Adipose tissue (tissue), 3 donors: ENCODE results near the gene COL2A1. TPM values are rescaled to one million over a fixed set of nuclear protein-coding genes. Genes with fewer than 3 reads are reported as not detected.

ENCODE experiments used
- H3K27ac ChIP-seq: one replicate; pipeline ENCODE4 v1.5.1; 2013; ENCODE audit warnings: low read depth, low read length
- WGBS, 3 donors: extraction: QIAGEN DNeasy Blood & Tissue Kit; methylation state at CpG; one replicate each; pipeline ENCODE4 v1.1.7; 2013; 5-methylcytosine and 5-hydroxymethylcytosine counted together
- polyA plus RNA-seq, 3 donors: library from polyadenylated mRNA; stranded (reverse); fragments of 200-250 nt; gene quantifications; one replicate each; pipeline ENCODE4 v1.2.3, GENCODE V29; 2013
- donor health status: healthy with polysubstance abuse.
- donor health status: Bipolar disorder and iron deficiency.
- donor health status: healthy.

COL2A1 gene
- polyA plus RNA-seq, 3 donors, result 0.07 to 1.1 TPM; not detected in 1

DNA sequence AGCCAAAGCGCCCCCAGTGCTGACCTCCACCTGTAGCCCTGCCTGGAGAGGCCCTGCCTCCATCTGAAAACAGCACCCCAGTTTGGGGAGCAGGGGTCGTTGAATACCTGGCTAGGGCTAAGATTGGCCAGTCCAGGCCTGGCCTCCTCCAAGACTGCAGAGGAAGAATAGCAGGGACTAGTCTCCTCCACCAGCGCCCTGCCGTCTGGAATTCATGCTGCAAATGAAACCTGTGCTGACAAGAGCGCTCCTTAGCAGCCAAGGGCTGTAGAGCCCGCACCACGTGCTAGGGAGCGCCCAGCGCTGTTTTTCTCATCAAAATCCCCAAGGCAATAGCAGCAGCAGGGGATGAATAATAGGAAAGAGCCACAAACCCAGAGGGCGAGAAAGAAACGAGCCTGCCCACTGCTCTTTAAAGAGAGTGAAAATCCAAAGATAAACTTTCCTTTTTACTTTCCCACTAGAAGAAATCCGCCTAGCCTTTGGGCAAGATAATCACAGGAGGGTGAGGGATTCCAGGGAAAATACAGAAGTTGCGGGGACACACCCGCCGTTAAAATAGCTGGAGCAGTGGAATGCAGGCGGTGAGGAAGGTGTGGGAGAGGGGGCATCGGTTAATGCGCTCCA lies 3.3 kb downstream of the COL2A1 start:
- WGBS, 3 donors, result 9 to 11% (median 11%) methylated on average over 18 of the region's 18 CpGs
- H3K27ac ChIP-seq, result no peak overlapping the region

DNA sequence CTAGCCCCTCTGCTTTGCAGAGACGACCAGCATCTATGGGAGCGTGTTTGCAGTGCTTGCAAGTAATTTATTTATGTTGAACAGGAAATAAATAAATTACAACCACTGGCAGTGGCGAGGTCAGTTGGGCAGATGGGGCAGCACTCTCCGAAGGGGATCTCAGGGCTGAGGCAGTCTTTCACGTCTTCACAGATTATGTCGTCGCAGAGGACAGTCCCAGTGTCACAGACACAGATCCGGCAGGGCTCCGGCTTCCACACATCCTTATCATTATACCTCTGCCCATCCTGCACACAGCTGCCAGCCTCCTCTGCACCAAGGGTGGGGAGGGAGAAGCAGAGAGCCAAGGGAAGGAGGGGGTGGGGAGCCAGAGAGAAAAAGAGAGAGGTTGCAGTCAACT lies 4.5 kb downstream of the COL2A1 start:
- 70 to 75% (median 72%) methylated on average over 9 of the region's 9 CpGs for WGBS, 3 donors
- H3K27ac ChIP-seq, result no peak overlapping the region

DNA sequence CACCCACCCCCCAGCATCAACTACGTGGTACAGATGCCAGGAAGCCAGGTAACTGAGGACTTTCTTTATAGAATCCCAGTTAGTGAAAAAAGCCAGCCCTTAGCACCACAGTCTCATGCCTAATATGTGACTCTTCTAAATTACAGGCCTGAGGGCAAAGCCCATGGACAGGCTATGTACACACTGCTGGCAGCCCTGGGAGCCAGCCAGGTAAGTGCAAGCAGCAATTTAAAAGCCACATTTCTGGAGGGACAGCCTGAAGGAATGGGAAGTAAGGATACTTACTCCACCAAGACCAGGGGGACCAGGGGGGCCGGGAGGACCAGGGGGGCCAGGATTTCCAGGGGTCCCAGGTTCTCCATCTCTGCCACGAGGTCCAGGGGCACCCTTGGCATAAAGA lies 7.0 kb downstream of the COL2A1 start:
- 41 to 74% (median 67%) methylated on average over 3 of the region's 3 CpGs for WGBS, 3 donors
- H3K27ac ChIP-seq, result no peak overlapping the region

DNA sequence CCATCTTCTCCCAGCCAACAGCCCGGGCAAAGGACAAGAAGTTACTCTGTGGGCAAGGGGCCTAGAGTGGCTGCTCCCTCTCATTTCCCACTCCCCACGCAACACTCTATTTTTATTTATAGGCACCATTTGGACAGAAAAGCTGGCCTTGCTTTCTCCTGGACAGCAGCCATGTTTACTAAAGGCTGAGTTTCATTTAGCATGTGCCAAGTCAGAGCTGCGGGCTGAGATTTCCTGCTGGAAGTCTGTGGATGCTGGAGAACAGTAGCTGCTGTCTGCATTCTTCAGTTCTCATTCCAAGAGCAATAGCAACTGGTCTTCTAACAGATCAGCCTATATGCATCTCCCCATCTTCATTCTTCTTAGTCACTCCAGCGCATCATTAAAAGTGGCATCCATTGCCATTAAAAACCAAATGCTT lies 8.3 kb downstream of the COL2A1 start:
- WGBS, 3 donors, result 45 to 51% (median 46%) methylated on average over 4 of the region's 4 CpGs

DNA sequence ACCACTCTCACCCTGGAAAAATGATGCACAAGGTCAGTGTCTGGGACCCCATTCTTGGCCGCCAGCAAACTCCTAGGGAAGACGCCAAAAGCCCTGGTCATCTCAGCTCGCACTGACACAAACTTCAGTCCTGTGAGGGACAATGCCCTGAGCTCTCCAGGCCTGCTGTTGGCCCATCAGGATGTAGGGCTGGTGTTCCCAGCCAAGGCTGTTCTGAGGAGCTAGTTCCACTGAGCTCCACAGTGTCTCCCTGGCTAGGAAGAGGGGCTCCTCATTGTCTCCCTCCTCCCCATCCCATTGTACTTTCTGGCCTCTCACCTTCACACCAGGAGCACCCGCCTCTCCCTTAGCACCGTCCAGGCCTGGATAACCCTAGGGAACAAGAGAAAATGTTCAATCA lies 10.8 kb downstream of the COL2A1 start:
- 91 to 96% (median 95%) methylated on average over 5 of the region's 5 CpGs for WGBS, 3 donors
- no peak overlapping the region for H3K27ac ChIP-seq

More for the DNA sequence above, 8.3 kb downstream of the COL2A1 start:
- no peak overlapping the region for H3K27ac ChIP-seq

DNA sequence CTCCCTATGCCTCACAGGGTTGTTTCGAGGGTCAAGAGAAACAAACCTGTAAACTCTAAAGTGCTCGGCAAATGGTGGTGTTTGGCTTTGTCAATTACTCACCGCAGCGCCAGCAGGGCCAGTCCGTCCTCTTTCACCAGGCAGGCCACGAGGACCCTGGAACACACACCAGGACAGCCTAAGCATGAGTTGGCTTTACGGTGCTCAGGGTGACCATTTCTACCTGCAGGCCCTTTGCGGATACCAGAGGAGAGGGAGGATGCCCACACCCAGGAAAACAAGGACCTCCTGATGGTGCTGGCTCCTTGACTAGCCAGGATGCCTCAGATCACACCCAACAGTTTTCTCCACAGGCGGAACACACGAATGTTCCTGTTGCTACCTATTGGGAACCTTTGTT lies 11.5 kb downstream of the COL2A1 start:
- 90 to 95% (median 95%) methylated on average over 10 of the region's 10 CpGs for WGBS, 3 donors
- H3K27ac ChIP-seq, result no peak overlapping the region

DNA sequence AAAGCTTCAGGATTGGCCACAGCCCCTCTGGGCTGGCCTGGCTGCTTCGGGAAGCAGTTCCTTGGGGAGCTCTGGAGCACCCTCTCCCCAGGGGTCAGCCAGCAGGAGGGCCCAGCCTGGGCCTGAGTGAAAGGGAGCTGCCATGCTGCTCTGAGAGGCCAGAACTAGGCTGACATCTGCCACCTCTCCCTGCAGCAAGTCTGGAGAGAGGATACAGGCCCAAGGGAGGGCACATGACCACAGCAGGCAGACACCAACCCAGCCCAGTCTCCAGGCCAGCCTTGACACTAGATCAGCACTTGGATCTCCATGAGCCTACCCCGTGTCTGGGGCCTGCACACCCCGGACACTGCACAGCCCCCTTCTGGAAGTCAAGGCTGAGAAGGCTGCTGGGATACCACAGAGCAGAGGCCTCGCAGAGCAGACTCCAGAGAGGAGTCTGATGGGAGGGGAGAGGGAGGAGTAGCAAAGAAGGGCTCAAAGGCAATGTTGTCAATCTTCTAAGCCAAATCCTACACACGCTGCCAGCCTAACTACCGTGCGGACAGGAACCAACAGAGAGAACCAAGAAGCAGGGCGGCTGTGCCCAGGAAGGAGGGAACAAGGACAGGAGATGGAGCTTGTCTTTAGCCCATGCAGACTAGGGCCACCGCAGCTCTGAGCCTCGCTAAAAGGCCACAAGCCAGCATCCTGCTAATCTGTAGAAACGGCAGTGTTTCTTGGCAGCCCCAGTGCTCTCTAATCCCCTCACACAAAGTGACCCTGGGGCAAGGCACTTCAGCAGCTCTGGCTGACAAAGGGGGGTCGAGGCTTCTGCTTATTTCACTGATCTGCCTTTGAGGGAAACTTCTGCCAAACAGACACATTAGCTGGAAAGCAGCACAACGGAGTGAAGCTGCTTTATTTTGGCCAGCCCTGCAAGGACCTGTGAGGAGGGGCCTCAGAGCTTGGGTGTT lies 12.9 kb downstream of the COL2A1 start:
- 61 to 73% (median 71%) methylated on average over 13 of the region's 13 CpGs for WGBS, 3 donors
- no peak overlapping the region for H3K27ac ChIP-seq

DNA sequence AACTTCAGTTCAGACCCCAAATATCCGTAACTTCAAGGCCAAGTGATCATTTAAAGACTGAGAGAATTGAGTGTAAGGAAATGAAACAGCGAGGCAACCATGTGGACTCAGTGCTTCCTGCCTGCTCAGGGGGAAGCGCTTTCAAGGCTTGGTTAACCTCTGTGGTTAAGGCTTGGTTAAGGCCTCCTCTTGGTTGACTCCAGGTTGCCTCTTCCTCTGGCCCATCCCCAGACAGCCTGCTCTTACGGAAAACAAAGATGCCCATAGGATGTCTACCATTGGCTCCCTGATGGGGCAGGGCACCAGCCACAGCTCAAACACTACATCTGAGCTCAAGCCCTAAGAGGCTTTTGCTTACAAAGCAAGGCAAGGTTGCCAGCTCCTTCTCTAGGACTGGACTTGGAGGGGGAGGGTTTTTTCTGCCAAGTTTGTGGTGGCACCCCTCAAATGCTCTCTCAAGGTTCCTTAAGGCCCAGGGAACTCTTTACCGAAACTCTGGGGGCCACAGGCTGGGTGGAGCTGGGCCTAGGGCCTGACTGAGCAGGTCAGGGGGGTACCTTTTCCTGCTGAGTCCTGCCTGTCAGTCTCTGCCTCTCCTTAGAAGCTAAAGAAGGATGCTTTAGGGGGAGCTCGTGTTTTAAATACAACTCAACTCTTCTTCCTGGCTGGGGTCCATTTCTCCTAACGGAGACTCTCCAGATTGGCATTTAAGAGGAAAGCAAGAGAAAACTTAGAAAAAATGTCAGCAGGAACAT lies 13.7 kb downstream of the COL2A1 start:
- no peak overlapping the region for H3K27ac ChIP-seq
- 50 to 82% (median 61%) methylated on average over 7 of the region's 7 CpGs for WGBS, 3 donors

DNA sequence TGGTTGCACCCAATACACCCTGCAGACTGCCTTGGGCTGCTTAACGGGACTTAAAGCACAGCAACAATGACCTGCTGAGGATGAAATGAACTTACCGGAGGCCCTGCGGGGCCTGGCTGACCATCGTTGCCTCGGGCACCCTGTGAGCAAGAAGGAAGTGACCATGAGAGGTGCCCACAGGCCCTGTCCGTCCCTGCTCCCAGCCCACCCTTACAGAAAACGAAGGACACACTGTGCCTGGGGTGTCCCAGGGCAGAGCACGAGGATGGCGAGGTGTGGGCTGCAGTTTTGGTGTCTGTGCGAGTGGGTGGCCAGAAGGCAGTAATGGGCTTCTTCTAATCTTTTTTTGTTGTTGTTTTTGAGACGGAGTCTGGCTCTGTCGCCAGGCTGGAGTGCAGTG lies 14.6 kb downstream of the COL2A1 start:
- WGBS, 3 donors, result 91 to 93% (median 92%) methylated on average over 12 of the region's 12 CpGs
- H3K27ac ChIP-seq, result no peak overlapping the region

DNA sequence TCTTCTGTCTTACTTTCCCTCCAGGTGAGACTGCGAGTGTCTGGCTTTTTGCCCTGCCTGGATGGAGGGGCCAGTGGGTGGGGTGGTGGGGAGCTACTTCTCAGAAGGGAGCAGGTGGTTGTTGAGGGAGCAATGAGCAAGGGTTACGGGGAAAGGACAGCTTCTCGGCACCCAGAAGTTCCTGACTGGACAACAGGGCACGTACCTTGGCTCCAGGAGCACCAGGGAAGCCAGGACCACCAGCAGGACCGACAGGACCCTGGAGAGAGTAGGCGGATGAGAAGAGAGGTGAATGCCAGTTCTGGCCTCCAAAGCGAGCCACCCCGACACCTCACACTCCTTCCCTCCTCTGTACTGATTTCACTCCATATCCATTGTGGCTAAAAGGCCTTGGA lies 15.3 kb downstream of the COL2A1 start:
- 90 to 97% (median 94%) methylated on average over 8 of the region's 8 CpGs for WGBS, 3 donors
- no peak overlapping the region for H3K27ac ChIP-seq

DNA sequence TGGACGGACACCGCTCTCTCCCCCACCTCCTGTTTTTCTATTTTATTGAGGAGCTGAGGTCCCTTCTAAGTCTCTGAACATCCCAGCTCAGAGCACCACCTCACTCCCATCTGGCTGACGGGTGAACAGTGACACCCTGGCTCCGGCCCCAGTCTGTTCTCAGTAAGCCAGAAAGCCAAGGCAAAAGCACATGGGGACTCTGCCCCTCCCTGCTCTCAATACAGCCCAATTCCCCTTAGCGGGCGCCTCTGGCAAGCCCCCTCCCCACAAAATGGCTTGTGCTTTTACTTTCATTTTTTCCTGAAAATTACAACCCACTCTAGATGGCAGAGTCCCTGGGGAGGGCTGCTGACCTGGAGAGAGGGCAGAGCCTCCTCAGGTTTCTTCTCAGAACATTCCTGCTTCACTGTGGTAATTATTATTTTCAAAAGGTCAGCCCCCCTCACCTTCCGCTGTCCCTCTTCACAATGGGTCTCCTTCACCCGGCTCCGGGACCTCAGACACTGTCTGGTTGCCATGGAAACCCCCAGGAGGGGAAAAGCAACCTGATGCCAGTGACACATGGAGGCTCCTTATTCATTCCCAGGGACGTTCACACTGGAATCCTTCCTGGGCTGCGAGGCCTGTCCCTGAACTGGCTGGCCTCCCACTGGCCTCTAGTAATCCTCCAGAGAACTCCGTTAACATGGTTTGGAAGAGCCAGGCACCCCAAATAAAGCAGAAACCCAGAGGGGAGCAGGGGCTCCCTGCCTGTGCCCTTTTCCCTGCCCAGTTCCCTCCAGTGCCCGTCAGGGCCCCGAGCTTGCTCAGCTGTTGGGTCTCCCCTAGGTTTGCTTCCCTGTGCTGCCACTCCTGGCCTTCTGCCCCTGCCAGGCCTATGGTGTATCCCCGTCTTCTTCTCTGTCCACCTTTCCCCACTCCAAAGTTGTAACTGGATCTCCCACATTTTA lies 15.9 kb downstream of the COL2A1 start:
- no peak overlapping the region for H3K27ac ChIP-seq
- WGBS, 3 donors, result 52 to 74% (median 73%) methylated on average over 15 of the region's 15 CpGs

DNA sequence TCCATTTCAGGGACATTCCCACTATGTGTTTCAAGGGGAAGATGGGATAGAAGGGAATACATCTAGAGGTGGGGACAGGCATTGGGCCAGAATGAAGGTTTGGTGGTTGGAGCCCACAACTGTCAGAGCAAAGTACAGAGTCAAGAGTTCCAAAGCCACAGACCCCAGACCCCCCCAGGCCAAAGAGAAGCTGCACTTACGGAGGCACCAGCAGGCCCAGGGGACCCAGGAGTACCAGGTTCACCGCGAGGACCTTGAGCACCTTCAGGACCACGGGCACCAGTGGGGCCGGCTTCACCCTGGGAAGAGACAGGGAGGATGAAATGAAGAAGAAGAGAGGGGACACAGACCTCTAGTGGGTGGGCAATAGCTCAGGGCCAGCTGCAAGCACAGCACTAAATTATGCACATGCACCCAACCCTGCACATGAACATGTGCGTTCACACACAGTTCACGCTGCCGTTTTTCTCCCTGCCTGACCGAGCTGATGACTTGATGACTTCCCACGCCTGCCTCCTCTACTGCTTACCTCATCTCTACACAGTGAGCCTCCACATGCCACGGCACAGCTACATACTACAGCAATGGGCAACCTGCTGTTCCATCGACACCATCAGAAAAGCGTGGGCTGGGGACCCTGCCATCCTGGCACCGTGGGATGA lies 16.7 kb downstream of the COL2A1 start:
- 73 to 85% (median 83%) methylated on average over 14 of the region's 14 CpGs for WGBS, 3 donors
- H3K27ac ChIP-seq, result no peak overlapping the region

DNA sequence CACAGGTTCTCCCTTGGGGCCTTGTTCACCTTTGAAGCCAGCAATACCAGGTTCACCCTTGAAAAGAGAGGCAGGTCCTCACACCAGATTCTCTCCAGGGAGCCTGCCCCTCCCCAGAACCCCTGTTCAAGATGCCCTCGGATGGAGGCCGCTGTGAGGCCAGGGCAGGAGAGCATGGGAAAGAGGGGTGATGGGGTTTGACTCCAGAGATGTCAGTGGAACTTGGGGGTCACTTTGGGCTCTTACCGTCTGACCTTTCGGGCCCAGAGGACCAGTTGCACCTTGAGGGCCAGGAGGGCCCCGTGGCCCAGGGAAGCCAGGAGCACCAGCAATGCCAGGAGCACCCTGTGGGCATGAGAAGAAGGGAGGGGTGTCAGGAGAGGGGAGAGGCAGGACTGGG lies 17.4 kb downstream of the COL2A1 start:
- WGBS, 3 donors, result 93 to 96% (median 94%) methylated on average over 5 of the region's 5 CpGs
- no peak overlapping the region for H3K27ac ChIP-seq

DNA sequence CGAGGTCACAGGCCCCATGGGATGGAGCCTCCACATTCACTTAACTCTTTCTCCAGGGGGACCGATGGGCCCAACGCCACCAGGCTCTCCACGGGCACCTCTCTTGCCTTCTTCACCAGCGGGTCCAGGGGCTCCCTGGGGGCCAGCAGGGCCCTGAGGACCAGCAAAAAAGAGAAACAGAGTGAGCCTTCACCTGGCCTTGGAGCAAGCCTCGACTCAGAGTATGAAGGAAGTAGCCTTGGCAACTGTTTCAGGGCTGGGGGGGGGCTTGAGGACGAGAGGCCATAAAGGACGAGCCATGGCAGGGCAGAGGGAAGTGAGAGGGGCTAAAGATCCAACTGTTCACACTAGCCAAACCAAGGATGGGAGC lies 18.0 kb downstream of the COL2A1 start:
- no peak overlapping the region for H3K27ac ChIP-seq
- WGBS, 3 donors, result 71 to 81% (median 76%) methylated on average over 8 of the region's 8 CpGs

DNA sequence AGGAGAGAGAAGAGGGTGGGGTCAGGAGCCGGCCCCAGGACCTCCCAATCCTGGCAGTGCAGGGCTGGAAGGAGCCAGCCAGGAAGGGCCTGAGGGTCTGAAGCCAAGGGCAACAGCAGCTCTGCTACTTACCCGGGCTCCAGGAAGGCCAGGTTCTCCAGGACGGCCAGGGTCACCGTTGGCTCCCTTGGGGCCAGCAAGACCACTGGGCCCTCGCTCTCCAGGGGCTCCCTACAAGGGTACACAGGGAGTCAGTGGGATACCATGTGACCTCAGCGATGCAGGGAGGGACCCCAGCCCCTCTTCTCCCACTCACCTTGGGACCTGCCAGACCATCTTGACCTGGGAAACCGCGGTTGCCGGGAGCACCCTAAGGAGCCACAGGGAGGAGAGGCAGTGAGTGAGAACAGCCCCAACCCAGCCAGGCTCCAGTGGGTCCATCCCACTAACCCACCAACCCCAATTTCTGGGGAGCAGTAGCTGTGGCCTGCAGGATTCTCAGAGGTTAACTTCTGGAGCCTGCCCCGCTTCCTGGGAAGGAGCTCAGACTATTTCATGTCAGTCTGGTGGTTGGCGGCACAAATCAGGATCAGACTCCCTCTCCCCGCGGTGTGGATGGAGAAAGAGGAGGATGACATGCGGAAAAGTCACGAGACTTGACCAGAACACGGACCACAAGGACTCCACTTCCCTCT lies 18.5 kb downstream of the COL2A1 start:
- 89 to 92% (median 89%) methylated on average over 16 of the region's 16 CpGs for WGBS, 3 donors
- H3K27ac ChIP-seq, result no peak overlapping the region

DNA sequence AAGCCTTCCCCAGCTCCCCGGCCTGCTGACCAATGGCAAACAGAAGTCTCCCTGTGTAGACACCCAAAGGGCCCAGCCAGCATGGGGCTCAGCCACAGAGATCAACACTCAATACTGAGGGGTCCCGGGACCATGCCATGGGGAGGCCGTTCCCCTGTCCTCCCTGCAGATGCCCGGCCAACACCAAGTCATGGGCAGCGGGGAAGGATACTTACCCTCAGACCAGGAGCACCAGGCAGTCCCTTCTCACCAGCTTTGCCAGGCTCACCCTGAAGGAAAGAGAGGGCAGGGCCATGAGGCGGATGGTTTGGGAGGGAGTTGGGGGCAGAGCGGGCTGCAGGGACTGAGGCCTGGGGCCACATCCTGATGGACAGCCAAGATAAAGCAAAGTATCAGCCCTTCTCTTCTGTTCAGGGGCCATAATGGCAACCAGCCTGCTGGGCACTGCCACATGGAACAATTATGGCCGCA lies 19.9 kb downstream of the COL2A1 start:
- H3K27ac ChIP-seq, result no peak overlapping the region
- WGBS, 3 donors, result 88 to 97% (median 91%) methylated on average over 8 of the region's 8 CpGs

DNA sequence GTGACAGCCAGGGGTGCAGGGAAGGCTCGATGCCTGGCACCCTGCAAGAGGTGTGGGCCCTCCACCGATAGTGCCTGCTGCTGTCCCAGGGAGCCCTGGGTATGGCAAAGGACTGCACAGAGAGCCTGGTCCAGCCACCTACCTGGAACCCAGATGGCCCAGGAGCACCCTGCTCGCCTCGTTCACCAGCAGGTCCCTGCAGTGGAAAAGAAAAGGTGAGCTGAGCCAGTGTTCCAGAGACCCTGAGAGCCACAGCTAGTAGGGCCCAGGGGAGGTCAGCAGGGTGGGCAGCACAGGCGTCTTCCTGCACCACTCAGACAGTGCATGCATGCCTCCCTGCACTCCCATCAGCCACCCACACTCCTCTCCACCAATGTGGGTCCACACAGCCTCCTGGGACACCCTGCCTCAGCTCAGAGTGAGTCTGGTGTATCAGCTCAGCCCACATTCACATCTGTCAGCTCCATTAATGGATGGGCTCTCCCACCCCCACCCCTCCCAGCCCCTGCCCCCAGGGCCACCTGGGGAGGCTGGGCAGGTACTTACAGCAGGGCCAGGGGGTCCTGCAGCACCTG lies 20.6 kb downstream of the COL2A1 start:
- 89 to 95% (median 93%) methylated on average over 5 of the region's 5 CpGs for WGBS, 3 donors
- H3K27ac ChIP-seq, result no peak overlapping the region
